ENCODE data around the gene PLA2G4C.

DNA sequence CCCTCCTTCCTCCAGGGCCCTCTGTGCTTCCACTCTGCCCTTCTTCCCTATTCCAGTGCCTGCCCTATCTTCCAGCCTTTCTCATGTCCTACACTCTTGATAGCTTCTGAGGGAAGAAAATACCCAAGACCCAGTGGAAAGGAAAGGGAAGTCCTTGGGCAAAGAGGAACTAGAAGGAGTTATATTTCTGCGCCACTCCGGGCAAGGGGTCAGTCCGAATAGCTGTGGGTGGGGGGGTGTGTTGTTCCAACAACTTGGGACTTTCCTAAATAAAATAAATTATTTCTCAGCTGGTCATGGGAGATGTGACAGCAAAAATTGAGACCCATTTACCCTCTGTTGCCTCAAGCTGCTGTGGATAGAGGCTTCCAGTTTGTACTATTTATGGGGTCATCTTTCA is 89.9 kb downstream of the PLA2G4C start:
- TF ChIP-seq, protein P1, sequence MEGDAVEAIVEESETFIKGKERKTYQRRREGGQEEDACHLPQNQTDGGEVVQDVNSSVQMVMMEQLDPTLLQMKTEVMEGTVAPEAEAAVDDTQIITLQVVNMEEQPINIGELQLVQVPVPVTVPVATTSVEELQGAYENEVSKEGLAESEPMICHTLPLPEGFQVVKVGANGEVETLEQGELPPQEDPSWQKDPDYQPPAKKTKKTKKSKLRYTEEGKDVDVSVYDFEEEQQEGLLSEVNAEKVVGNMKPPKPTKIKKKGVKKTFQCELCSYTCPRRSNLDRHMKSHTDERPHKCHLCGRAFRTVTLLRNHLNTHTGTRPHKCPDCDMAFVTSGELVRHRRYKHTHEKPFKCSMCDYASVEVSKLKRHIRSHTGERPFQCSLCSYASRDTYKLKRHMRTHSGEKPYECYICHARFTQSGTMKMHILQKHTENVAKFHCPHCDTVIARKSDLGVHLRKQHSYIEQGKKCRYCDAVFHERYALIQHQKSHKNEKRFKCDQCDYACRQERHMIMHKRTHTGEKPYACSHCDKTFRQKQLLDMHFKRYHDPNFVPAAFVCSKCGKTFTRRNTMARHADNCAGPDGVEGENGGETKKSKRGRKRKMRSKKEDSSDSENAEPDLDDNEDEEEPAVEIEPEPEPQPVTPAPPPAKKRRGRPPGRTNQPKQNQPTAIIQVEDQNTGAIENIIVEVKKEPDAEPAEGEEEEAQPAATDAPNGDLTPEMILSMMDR (IDR thresholded peaks at IDR 0.05; ENCODE audit: insufficient read depth, low read depth, low read length), result no peak
- TF ChIP-seq EZH2 (IDR thresholded peaks at IDR 0.05; ENCODE audit: insufficient read depth, low read length), result no peak

All from astrocyte (in vitro differentiated cells and primary cell).